ENCODE data around the gene CSH2.
"Not testable (repeated sequence)": the region's sequence is repeated elsewhere in the genome, so short reads cannot be mapped to it uniquely, and the experiment has no call there.

CSH2 gene

DNA sequence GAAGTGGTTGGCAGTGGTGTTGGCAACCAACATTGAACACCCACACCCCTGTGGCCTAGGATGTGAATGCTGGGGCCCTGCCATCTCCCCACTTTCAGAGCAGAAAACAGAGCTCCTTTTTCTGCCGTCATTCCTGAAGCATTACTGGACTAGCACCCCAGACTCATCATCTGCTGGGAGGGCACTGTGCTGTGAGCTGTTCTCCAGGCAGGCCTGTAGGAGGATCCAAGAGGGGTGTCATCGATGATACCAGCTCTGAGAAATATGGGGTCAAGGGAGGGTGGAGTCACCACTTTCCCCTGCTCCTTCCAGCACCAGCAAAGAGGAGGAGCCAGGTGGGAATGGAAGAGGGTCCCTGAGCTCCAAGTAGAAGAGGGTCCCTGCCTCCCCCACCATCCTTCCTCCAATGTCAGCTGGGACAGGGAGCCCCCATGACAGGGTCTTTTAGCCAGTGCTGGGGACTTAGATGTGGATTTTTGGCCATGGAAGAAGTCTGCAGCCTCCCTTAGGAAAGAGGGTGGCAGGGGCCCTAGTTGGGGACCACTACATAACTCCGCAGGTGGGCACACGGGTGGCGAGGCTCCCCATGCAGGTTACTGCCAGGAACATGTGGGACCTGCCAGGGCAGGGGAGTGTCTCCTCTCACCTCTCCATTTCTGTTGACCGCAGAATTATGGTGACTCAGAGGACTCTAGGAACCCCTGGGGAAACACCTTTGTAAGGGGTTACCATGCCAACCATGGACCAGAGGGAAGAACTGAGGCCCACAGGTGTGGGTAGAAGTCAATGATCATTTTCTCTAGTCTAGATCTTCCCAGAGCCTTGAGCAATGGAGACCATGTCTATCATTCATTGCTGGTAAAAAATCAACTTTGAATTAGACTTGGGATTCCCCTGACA, 25.7 kb upstream of the CSH2 start:
- DNase-seq (ENCODE audit: low read depth); H3K4me3 ChIP-seq (ENCODE audit: low read depth, low read length): not testable (repeated sequence)

DNA sequence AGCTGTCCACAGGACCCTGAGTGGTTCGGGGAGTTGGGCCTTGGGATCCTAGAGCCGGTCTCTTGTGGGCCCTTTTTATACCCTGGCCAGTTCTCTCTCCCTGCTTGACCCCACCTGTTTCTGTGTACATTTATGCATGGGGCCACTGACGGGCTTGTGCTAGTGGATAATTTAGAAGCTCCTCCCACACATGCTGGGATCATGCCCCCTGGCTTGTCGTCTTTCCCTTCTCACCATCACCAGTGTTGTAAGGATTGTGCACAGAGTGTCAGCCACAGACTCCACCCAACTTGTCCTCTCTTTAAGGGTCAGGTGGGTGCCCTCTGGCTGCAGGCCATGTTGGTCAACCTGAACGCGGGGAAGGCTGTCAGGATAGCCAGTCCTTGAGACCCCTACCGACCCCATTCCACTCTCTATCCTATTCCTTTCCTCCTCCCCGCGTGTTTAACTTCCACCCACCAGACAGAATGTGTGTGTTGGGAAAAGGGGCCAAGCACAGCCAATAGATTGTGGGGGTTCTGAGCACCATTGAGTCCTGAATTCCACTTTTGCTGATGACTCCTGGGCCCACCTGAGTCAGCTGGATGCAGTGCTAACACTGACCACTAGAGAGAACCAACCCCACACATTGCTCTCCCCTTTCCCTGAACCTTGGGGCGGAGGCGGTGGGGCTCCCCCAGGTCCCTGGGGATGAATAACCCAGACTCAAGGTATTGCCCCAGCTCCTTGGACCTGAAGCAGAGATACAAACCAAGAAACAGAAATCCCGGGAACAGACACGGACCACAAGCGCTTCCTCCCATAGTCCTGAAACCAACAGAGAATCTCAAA, 23.3 kb upstream of the CSH2 start, which contains the start of gene CSH1:
Gene CSH1, minus strand, starts transcription at position 51 of the 831 bp plus-strand sequence. CDS start 63 bp downstream, outside the sequence.
- not testable (repeated sequence) for DNase-seq (ENCODE audit: low read depth); H3K4me3 ChIP-seq (ENCODE audit: low read depth, low read length)

- H3K4me3 ChIP-seq (ENCODE audit: low read depth, low read length); DNase-seq (ENCODE audit: low read depth): not testable (repeated sequence)
These were observed 21.3 kb upstream of the CSH2 start for GRCh38 chr17:63894821-63895220.

DNA sequence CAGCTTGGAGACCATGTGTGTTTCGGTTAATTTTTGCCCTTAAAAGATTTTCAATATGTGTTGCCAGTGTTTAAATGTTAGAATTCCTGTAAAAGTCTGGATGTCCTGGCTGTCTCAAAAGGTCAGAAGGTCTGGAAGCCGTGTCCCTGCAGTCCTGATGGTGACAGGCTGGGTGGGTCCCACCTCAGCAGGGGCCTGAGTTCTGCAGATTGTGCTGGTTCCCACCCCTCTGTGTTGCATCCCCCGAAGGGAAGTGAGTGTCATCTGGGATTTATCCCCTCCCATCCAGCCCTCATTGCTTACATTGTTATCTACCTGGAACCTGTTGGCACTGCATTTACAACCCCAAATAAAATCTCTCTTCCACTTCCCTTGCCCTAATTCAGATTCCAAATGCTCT, 20.5 kb upstream of the CSH2 start:
- not testable (repeated sequence) for H3K4me3 ChIP-seq (ENCODE audit: low read depth, low read length); DNase-seq (ENCODE audit: low read depth)

DNA sequence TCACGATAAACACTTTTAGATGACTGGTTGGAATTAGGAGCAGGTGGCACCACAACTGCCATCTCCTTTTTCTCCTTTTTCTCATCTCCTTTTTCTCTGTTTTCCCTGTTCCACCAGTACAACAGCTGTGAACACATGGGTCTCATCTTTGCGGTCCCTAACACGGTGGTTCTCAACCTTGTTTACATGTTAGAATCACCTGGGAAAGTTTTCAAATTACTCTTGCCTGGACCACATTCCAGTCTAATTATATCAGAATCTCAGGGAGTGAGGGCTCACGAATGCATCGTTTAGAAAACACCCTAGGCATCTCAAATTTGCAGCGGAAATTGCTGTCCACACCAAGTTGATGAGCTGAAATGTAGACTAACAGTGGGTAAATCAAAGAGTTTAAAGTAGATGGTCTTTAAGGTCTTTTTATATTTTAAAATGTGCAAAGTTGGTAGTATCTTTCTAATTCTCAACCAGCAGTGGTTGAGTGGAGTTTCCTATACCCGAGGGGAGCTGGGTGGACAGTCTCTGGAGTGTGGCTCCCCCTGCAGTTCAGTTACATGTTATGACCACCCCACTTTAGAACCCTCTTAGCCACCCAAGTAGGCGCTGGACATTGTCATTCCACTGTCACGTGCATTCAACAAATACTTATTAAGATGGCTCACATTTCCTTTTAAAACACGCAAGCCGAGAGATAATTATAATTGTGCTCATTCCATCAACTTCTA, 19.0 kb upstream of the CSH2 start:
- not testable (repeated sequence) for H3K4me3 ChIP-seq (ENCODE audit: low read depth, low read length); DNase-seq (ENCODE audit: low read depth)

- not testable (repeated sequence) for H3K4me3 ChIP-seq (ENCODE audit: low read depth, low read length); DNase-seq (ENCODE audit: low read depth)
These were observed 15.8 kb upstream of the CSH2 start for GRCh38 chr17:63889026-63889848.

DNA sequence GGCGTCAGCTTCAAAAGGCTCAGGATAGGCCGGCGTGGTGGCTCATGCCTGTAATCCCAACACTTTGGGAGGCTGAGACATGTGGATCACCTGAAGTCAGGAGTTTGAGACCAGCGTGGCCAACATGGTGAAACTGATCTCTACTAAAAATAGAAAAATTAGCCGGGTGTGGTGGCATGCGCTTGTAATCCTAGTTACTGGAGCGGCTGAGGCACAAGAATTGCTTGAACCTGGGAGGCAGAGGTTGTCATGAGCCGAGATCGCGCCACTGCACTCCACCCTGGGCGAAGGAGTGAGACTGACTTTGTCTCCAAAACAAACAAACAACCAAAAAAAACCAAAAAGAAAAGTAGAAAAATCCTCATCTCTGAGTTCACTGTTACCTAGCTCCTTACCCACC, 11.6 kb upstream of the CSH2 start:
- not testable (repeated sequence) for DNase-seq (ENCODE audit: low read depth); H3K4me3 ChIP-seq (ENCODE audit: low read depth, low read length)

GRCh38 chr17:63882626-63883126, 9.2 kb upstream of the CSH2 start:
- H3K4me3 ChIP-seq (ENCODE audit: low read depth, low read length); DNase-seq (ENCODE audit: low read depth): not testable (repeated sequence)

- H3K4me3 ChIP-seq (ENCODE audit: low read depth, low read length) = no peak within 1 kb of the TSS
- no peak for DNase-seq (ENCODE audit: low read depth)
These were observed 8.6 kb upstream of the CSH2 start, which contains the start of gene GH2 for GRCh38 chr17:63881935-63882601. GH2 (minus strand) TSS chr17:63881944; CDS start chr17:63881801, 143 bp downstream.

DNA sequence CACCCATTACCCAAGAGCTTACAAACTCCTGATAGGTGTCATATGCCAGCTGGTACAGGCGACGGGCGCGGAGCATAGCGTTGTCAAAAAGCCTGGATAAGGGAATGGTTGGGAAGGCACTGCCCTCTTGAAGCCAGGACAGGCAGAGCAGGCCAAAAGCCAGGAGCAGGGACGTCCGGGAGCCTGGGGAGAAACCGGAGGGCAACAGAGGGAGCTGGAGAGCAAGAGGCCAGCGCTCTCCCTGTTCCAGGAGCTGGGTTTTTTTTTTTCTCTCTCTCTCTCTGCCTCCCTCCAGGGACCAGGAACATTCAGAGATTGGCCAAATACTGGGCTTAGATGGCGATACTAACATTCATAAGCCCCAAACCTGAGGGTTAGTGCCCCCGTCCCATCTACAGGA, 7.9 kb upstream of the CSH2 start:
- DNase-seq (ENCODE audit: low read depth) = not testable (repeated sequence)

GRCh38 chr17:63880706-63881105, 7.2 kb upstream of the CSH2 start:
- no peak for DNase-seq (ENCODE audit: low read depth)
- H3K4me3 ChIP-seq (ENCODE audit: low read depth, low read length) = no peak overlapping the region

More for the DNA sequence above, 7.9 kb upstream of the CSH2 start:
- not testable (repeated sequence) for H3K4me3 ChIP-seq (ENCODE audit: low read depth, low read length)

- not testable (repeated sequence) for DNase-seq (ENCODE audit: low read depth); H3K4me3 ChIP-seq (ENCODE audit: low read depth, low read length)
These were observed 4.9 kb upstream of the CSH2 start for GRCh38 chr17:63878413-63878812.

- not testable (repeated sequence) for H3K4me3 ChIP-seq (ENCODE audit: low read depth, low read length)
These were observed 1.2 kb upstream of the CSH2 start for GRCh38 chr17:63874693-63875092.

DNA sequence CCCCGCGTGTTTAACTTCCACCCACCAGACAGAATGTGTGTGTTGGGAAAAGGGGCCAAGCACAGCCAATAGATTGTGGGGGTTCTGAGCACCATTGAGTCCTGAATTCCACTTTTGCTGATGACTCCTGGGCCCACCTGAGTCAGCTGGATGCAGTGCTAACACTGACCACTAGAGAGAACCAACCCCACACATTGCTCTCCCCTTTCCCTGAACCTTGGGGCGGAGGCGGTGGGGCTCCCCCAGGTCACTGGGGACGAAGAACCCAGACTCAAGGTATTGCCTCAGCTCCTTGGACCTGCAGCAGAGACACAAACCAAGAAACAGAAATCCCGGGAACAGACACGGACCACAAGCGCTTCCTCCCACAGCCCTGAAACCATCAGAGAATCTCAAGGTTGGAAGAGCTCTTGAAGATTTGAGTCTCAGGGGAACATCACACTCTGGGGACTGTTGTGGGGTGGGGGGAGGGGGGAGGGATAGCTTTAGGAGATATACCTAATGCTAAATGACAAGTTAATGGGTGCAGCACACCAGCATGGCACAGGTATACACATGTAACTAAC, 667 bp upstream of the CSH2 start:
- DNase-seq (ENCODE audit: low read depth); H3K4me3 ChIP-seq (ENCODE audit: low read depth, low read length): not testable (repeated sequence)

More at GRCh38 chr17:63874693-63875092, 1.2 kb upstream of the CSH2 start:
- DNase-seq (ENCODE audit: low read depth) = not testable (repeated sequence)

DNA sequence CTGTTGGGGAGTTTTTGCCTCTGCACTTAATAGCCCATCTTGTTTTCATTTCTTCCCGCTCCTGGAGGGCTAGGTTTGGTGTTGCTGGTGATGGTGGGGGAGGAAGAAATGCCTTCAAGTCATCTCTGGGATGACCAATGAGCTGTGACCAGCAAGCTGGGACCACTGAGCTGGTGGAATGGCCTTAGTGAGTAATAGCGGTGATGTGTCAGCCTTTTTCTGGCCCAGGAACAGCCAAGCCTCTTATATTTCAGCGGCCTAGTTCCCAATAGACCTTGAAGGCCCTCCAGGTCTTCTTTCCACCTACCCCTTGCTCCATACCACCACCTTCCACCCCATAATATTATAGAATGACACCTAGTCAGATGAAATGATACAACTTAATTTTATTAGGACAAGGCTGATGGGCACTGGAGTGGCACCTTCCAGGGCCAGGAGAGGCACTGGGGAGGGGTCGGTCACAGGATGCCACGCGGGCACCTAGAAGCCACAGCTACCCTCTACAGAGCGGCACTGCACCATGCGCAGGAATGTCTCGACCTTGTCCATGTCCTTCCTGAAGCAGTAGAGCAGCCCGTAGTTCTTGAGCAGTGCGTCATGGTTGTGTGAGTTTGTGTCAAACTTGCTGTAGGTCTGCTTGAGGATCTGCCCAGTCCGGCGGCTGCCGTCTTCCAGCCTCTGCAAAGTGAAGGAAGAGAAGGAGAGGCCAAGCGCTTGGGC, 1.7 kb downstream of the CSH2 start:
- not testable (repeated sequence) for DNase-seq (ENCODE audit: low read depth); H3K4me3 ChIP-seq (ENCODE audit: low read depth, low read length)

- not testable (repeated sequence) for DNase-seq (ENCODE audit: low read depth); H3K4me3 ChIP-seq (ENCODE audit: low read depth, low read length)
These were observed 3.2 kb downstream of the CSH2 start for GRCh38 chr17:63870292-63870665.

All from skeletal muscle cell (primary cell).